Sigmoid colon (tissue), 7 donors: ENCODE data around the gene EMC6. TPM values are rescaled to one million over a fixed set of nuclear protein-coding genes. Genes with fewer than 3 reads are reported as not detected.

Experiments used
- DNase-seq: peaks from one replicate; pipeline ENCODE4 v3.0.0-alpha.2; 2019
- H3K27ac ChIP-seq, 4 donors: fragments of 200-600 bp; sonication (generic); one replicate each; pipeline ENCODE4 v1.5.1; 2016 to 2019; ENCODE audit warnings: mild to moderate bottlenecking in 1 of 4
- H3K27me3 ChIP-seq, 3 donors: fragments of 200-600 bp; sonication (generic); one replicate each; pipeline ENCODE4 v1.5.1; 2019; ENCODE audit warnings: mild to moderate bottlenecking in 1 of 3
- H3K36me3 ChIP-seq, 4 donors: fragments of 200-600 bp; sonication (generic); one replicate each; pipeline ENCODE4 v1.5.1; 2016 to 2019
- H3K4me1 ChIP-seq, 4 donors: fragments of 200-600 bp; sonication (generic); one replicate each; pipeline ENCODE4 v1.5.1; 2017 to 2019
- H3K4me3 ChIP-seq, 4 donors: fragments of 200-600 bp; sonication (generic); one replicate each; pipeline ENCODE4 v1.5.1; 2017 to 2019; ENCODE audit warnings: mild to moderate bottlenecking in 2 of 4, moderate library complexity in 1 of 4
- H3K9me3 ChIP-seq, 4 donors: fragments of 200-600 bp in 3 of 4; sonication (generic) in 3 of 4; one replicate each; pipeline versions ENCODE4 v1.5.1 to v1.6.1; 2013 to 2019
- EP300 ChIP-seq, 4 donors: sonication (generic); formaldehyde crosslinking; IDR thresholded peaks; one replicate each; pipeline ENCODE4 v1.6.1; 2017; ENCODE audit warnings: antibody characterized with exemption in 4 of 4
- POLR2A ChIP-seq, 2 donors: fragments of 450-650 bp; IDR thresholded peaks; one replicate each; pipeline ENCODE4 v1.6.1; 2016; ENCODE audit warnings: antibody characterized with exemption in 2 of 2, mild to moderate bottlenecking in 2 of 2, moderate library complexity in 2 of 2
- POLR2AphosphoS5 ChIP-seq, 4 donors: sonication (generic); formaldehyde crosslinking; IDR thresholded peaks; one replicate each; pipeline ENCODE4 v1.6.1; 2017; ENCODE audit warnings: antibody characterized with exemption in 4 of 4
- WGBS, 2 donors: extraction: QIAGEN DNeasy Blood & Tissue Kit; methylation state at CpG; one replicate each; pipeline ENCODE4 v1.1.7; 2013; 5-methylcytosine and 5-hydroxymethylcytosine counted together
- intact Hi-C: fragments of 100-400 bp; cut with DNase I; formaldehyde crosslinking; loops from one replicate; pipeline ENCODE4 v1.15.1; 2023
- polyA plus RNA-seq, 3 donors: library from polyadenylated mRNA; stranded (reverse); fragments of 200-250 nt; gene quantifications; one replicate each; pipeline ENCODE4 v1.2.3, GENCODE V29; 2013
- total RNA-seq, 4 donors: library from RNA; depleted of rRNA; stranded (reverse); fragments of >200 nt; gene quantifications; one replicate each; pipeline ENCODE4 v1.1.0, GENCODE V29; 2016
- TF ChIP-seq, protein P1 (sequence below), 4 experiments: fragments of 450-650 bp in 3 of 4; fragments of 200-600 bp in 1 of 4; IDR thresholded peaks; one replicate each; pipeline ENCODE4 v1.5.1; 2016 to 2019; ENCODE audit warnings: antibody characterized with exemption in 4 of 4, mild to moderate bottlenecking in 3 of 4, moderate library complexity in 2 of 4
- donor health status: healthy with polysubstance abuse.
- donor health status: Bipolar disorder and iron deficiency.
- donor health status: healthy.

EMC6 gene
- total RNA-seq (10 to 100 TPM in 3 of 4 donors, 1 to 10 TPM in 1; 4.4 to 21.7 (median 15.1) TPM), polyA plus RNA-seq (10 to 100 TPM; 68.5 to 90.5 (median 83.0) TPM)

DNA sequence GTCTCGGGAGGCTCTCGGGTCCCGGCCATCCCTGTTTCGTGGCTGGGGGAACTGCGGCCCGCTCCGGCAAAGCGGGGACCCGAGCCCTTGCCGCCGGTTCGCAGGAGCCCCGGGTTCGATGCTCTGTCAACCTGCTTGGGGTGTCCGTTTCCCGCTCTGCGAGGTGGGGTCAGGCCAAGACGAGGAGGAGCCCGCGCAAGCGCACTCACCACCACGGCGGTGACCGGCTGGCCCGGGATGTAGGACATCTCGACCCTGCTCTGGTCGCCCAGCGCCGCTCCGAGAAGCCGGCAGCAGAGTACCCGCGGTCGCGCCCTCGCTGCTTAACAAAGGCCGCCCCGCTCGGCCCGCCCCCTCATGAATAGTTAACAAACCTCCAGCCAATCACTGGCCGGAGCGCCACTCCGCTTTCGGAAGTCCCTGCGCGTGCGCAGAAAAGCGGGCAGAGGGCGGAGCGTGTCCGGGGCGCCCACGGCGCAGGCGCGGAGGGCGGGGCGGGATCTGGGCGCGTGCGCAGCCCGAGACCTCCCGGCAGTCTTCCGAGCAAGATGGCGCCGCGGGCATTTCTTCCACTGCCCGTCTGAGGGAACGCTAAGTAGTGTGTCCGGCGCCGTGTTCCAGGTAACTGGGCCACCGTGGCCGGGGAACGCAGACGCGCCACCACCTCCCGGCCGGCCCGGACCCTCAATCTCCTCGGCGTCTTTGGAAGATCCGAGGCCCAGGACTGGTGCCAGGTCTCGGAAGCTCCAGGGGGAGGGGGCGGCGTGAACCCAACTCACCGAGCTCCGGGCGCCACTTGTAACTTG, at the start of gene EMC6, which contains the start of gene TAX1BP3:
Gene EMC6, plus strand, starts transcription at position 534 of the 806 bp plus-strand sequence. CDS start 335 bp downstream, outside the sequence.
Gene TAX1BP3, minus strand, starts transcription at position 300 of the 806 bp plus-strand sequence. Its CDS starts 52 bp downstream, at position 248.
- Histone ChIP-seq H3K9me3 (no peaks in the 10 kb centered on the region), H3K36me3 (peaks cover 0 to 13% (median 13%) of the 10 kb centered on the region in 4 donors), H3K4me3 (peak within 1 kb of the TSS; percentile 91 to 97 (median 96)), H3K4me1 (peaks cover 0 to 43% (median 40%) of the 10 kb centered on the region in 4 donors), H3K27ac (peak within 1 kb of the TSS; percentile 94 to 98 (median 98)), H3K27me3 (no peaks in the 10 kb centered on the region)
- DNase-seq, result peak; percentile 99
- TF ChIP-seq POLR2AphosphoS5 (IDR thresholded peaks at IDR 0.05), result peak; percentile 94 to 98 (median 96)
- TF ChIP-seq EP300 (IDR thresholded peaks at IDR 0.05), result no peak
- peak; percentile 92 to 93 for TF ChIP-seq POLR2A (IDR thresholded peaks at IDR 0.05)
- intact Hi-C loops, result loop anchor here (1.0 to 10.0 kb wide), 3 partner anchors 32 to 624 kb away; partner anchors contain the start of genes CTNS, HASPIN and SHPK
- 1% methylated on average over 89 of the region's 89 CpGs for WGBS, 2 donors

DNA sequence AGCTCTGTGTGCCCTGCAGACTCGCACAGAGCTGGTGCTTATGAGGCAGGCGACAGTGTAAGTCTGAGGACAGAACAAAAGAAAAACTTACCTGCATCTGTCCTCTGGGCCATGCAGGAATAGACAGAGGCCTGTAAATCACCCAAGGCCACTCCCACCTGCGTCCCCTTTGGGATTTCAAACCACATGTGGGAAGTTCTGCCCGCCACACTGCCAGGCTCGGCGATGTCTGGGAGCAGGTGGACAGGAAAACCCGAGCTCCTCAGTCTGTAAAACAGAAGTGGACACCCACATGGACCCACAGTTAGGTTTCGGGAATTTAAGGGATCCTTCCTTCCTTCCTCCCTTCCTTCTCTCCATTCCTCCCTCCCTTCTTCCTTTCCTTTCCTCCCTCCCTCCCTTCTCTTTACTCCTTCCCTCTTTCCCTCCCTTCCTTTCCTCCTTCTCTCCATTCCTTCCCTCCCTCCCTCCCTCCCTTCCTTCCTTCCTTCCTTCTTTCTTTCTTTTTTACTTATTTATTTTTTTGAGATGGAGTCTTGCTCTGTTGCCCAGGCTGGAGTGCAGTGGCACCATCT, 47.4 kb upstream of the EMC6 start:
- TF ChIP-seq POLR2AphosphoS5 (IDR thresholded peaks at IDR 0.05), result no peak
- TF ChIP-seq POLR2A (IDR thresholded peaks at IDR 0.05), result no peak
- TF ChIP-seq, protein P1, sequence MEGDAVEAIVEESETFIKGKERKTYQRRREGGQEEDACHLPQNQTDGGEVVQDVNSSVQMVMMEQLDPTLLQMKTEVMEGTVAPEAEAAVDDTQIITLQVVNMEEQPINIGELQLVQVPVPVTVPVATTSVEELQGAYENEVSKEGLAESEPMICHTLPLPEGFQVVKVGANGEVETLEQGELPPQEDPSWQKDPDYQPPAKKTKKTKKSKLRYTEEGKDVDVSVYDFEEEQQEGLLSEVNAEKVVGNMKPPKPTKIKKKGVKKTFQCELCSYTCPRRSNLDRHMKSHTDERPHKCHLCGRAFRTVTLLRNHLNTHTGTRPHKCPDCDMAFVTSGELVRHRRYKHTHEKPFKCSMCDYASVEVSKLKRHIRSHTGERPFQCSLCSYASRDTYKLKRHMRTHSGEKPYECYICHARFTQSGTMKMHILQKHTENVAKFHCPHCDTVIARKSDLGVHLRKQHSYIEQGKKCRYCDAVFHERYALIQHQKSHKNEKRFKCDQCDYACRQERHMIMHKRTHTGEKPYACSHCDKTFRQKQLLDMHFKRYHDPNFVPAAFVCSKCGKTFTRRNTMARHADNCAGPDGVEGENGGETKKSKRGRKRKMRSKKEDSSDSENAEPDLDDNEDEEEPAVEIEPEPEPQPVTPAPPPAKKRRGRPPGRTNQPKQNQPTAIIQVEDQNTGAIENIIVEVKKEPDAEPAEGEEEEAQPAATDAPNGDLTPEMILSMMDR (IDR thresholded peaks at IDR 0.05), result no peak
- no peak for TF ChIP-seq EP300 (IDR thresholded peaks at IDR 0.05)
- H3K27me3 ChIP-seq, result no peaks in the 10 kb centered on the region
- WGBS, 2 donors, result 95% methylated on average over 8 of the region's 8 CpGs
- intact Hi-C loops, result no loop called here
- no peak for DNase-seq
- peaks cover 17 to 95% (median 39%) of the 10 kb centered on the region in 4 donors for H3K36me3 ChIP-seq
- no peaks in the 10 kb centered on the region for H3K4me1 ChIP-seq
- no peak overlapping the region for H3K27ac ChIP-seq
- H3K9me3 ChIP-seq, result no peaks in the 10 kb centered on the region
- no peak overlapping the region for H3K4me3 ChIP-seq

DNA sequence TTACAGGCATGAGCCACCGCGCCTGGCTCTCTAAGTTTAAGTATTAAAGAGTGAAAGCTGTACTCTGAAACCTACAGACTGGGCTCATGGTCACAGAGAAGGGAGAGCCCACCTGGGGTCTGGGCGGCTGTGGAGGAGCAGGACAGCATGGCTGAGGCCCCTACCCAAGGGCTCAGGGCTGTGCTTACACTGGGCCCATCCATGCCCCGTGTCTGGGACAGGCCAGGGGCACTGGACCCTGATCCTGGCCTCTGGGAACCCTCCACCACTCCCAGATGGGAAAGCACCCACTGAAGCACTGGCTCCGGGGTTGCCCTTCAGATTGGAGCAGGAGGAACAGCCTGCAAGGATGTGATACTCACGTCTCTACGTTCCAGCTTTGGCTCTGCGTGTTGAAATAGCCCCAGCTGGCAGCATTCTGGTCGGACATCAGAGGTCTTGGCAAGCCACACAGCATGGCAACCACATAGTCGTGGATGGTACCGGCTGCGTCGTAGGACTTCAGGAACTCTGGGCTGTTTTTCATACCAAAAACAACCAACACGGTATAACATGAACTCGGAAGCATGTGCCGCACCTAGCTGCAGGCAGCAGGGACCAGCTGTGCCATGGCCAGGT, 45.5 kb upstream of the EMC6 start:
- intact Hi-C loops, result no loop called here
- Histone ChIP-seq H3K27me3 (no peaks in the 10 kb centered on the region), H3K9me3 (no peaks in the 10 kb centered on the region), H3K4me1 (no peaks in the 10 kb centered on the region), H3K27ac (no peak overlapping the region), H3K4me3 (no peak overlapping the region), H3K36me3 (peaks cover 11 to 92% (median 35%) of the 10 kb centered on the region in 4 donors)
- DNase-seq, result no peak
- TF ChIP-seq, protein P1 (IDR thresholded peaks at IDR 0.05), result no peak
- no peak for TF ChIP-seq EP300 (IDR thresholded peaks at IDR 0.05)
- no peak for TF ChIP-seq POLR2AphosphoS5 (IDR thresholded peaks at IDR 0.05)
- no peak for TF ChIP-seq POLR2A (IDR thresholded peaks at IDR 0.05)
- 97% methylated on average over 16 of the region's 16 CpGs for WGBS, 2 donors

DNA sequence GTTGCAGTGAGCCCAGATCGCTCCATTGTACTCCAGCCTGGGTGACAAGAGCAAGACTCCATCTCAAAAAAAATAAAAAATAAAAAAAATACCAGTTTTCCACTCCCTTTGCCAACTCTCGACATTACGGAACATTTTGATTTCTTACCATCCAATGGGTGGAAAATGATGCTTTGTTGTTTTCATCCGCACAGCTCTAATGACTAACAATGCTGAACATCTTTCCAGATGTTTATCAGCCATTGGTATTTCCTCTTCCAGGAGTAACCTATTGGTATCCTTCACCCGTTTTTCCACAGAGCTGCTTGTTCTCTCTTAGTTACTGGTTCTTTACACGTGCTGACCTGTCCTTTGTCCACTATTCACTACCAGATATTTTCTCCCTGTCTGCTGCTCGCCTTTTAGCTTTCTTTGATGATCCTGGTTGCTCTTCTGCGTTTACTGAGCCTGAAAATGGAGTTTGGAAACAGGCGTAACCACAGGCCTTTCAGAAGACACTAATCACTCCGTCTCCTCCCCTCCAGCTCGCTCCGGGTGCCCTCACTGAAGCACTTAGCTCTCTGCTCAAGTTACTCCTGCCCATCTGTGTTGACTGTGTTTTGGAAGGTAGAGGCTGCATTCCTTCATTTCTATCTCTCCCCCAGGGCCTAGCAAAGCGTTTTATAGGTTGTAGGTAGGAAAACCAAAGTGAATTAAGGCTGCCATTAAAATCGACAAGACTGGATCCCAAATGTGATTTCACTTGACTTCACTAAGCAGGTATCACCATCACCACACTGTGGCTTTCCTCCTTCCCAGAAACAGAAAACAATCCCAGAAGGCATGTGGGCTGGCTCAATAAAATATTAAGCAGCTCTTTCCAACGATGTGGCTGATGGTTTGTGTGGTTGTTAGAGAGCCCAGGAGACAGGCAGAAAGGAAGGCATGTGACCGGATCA, 41.5 kb upstream of the EMC6 start:
- Histone ChIP-seq H3K4me1 (no peaks in the 10 kb centered on the region), H3K9me3 (no peaks in the 10 kb centered on the region), H3K4me3 (no peak overlapping the region), H3K27me3 (no peaks in the 10 kb centered on the region), H3K36me3 (peaks cover 16 to 81% (median 30%) of the 10 kb centered on the region in 4 donors), H3K27ac (no peak overlapping the region)
- TF ChIP-seq POLR2A (IDR thresholded peaks at IDR 0.05), result no peak
- TF ChIP-seq EP300 (IDR thresholded peaks at IDR 0.05), result no peak
- TF ChIP-seq, protein P1 (IDR thresholded peaks at IDR 0.05), result no peak
- no peak for TF ChIP-seq POLR2AphosphoS5 (IDR thresholded peaks at IDR 0.05)
- intact Hi-C loops, result no loop called here
- 76 to 89% methylated on average over 16 of the region's 16 CpGs for WGBS, 2 donors
- DNase-seq, result no peak
